B cell (primary cell): ENCODE measurements around the gene GPR176.

ENCODE experiments used
- EZH2 ChIP-seq: IDR thresholded peaks from 2 replicates; pipeline ENCODE4 v1.6.1; 2012; ENCODE audit warnings: borderline replicate concordance, low read depth, mild to moderate bottlenecking, moderate library complexity, low read length; ENCODE audit not compliant: insufficient read depth, poor library complexity, severe bottlenecking
- TF ChIP-seq, protein P1 (sequence below): fragments of 200-600 bp; IDR thresholded peaks from one replicate; pipeline ENCODE4 v1.8.0; 2022; ENCODE audit warnings: antibody characterized with exemption, mild to moderate bottlenecking

DNA sequence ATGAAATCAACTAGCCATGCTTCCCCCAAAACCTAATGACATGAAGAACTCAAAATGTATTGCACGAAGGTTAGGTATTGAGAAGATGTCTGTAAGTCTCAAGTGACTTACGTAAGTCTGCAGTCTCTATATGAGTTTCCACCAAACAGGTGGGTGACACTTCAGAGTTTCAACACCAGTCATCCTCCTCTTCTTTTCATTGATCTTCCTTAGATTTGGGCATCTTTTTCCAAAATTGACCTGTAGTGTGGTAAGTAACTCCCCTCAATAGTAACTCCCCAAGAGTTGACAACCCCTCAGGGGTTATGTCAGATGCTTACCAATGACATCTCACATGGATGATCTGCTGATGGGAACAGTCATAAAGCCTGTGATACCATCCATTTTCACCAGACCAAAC is 46.1 kb downstream of the GPR176 start:
- TF ChIP-seq, protein P1, sequence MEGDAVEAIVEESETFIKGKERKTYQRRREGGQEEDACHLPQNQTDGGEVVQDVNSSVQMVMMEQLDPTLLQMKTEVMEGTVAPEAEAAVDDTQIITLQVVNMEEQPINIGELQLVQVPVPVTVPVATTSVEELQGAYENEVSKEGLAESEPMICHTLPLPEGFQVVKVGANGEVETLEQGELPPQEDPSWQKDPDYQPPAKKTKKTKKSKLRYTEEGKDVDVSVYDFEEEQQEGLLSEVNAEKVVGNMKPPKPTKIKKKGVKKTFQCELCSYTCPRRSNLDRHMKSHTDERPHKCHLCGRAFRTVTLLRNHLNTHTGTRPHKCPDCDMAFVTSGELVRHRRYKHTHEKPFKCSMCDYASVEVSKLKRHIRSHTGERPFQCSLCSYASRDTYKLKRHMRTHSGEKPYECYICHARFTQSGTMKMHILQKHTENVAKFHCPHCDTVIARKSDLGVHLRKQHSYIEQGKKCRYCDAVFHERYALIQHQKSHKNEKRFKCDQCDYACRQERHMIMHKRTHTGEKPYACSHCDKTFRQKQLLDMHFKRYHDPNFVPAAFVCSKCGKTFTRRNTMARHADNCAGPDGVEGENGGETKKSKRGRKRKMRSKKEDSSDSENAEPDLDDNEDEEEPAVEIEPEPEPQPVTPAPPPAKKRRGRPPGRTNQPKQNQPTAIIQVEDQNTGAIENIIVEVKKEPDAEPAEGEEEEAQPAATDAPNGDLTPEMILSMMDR = no peak
- TF ChIP-seq EZH2 = no peak
